ENCODE data around the gene SLC22A14.

The SLC22A14 gene

DNA sequence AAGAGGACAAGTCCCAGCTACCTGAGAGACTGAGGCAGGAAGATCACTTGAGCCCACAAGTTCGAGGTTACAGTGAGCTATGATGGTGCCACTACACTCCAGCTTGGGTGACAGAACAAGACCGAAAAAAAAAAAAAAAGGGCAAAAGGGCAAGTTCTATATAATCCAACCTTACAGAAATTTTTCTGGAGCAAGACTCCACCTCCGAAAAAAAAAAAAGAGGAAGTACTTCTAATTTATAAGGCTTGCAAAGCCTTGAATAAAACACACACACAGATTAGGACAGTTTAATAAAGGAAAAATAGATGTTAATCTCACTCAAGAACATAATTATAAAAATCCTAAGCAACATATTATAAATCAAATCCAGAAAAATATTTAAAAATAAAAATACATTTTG lies 50.1 kb downstream of the SLC22A14 start:
- DNase-seq (ENCODE audit: low read depth): no peak
- H3K4me3 ChIP-seq (ENCODE audit: low read depth, low read length): no peak overlapping the region

DNA sequence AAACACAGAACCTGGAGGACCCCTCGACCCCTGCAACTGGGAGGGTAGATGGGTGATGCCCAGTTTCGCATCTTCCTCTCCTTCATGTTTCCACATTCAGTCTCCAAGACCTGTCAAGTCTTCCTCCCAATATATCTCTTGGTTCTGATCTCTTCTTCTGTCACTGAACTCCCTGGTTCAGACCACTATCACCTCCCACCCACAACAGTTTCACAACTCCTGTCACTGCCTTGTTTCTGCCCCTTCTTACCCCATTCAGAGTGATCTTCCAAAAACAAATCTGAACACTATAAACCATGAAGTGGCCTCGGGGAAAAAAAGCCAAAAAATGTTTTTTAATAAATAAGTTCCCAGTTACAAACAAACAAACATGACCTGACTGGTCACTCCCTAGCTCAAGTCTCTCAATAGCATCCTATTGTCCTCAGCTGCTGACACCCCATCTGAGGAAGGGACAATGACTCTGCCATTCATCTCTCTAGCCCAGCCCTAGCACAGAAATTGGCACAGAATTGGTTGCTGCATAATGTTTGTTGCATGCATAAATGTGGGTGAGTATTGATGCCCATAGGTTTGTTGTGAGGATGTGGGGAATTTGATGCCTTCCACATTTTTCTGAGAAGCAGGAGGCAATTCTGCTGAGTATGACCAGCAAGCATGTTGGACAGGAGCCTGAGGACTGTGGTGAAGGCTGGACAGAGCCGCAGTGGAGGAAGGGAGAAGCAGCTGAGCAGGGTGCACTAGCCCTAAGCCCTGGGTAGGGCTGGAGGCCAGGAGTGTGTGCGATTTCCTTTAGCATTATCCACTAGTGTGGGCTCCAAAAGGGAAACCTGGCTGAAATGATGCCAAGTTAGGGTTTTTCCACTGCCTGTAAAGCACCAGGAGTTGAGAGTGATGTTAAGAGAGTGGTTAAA lies 52.3 kb downstream of the SLC22A14 start:
- peak; percentile 33 for DNase-seq (ENCODE audit: low read depth)
- H3K4me3 ChIP-seq (ENCODE audit: low read depth, low read length): no peak overlapping the region

DNA sequence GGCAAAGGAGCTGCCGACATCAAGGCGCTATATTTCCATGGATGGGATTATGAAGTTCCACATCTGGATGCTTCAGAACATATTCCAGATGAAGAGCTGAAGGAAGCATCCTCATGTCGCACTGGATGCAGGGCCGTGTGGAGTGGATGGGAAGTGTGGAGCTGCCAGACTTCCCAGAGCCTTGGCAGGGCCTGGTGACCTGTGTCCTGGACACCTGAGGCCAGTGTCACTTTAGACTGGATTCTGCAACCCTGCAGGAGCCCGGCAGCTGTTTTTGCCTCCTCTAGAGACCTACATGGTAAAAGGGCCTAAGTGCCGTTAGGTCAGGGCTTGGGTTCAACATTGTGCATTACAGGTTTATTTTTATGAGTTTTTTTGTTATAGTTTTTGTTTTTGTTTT lies 53.2 kb downstream of the SLC22A14 start:
- DNase-seq (ENCODE audit: low read depth): no peak
- no peak overlapping the region for H3K4me3 ChIP-seq (ENCODE audit: low read depth, low read length)

DNA sequence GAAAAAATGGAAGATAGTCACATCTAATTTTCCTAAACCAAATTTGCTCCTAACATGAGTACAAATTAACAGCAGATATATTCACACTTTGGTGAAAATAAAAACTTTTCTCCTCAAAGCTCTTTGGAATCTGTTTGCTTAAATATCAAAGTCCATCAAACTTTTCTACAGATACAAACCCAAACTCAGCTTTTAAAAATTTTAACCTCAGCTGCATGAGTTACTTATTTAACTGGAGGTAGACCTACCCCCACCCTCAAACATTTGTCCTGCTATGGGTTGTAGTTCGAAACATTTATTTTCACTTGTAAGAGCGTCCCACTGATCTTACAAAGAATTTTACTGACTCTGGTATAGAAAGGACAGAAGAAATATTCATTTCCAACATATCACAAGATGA lies 55.6 kb downstream of the SLC22A14 start:
- no peak for DNase-seq (ENCODE audit: low read depth)

DNA sequence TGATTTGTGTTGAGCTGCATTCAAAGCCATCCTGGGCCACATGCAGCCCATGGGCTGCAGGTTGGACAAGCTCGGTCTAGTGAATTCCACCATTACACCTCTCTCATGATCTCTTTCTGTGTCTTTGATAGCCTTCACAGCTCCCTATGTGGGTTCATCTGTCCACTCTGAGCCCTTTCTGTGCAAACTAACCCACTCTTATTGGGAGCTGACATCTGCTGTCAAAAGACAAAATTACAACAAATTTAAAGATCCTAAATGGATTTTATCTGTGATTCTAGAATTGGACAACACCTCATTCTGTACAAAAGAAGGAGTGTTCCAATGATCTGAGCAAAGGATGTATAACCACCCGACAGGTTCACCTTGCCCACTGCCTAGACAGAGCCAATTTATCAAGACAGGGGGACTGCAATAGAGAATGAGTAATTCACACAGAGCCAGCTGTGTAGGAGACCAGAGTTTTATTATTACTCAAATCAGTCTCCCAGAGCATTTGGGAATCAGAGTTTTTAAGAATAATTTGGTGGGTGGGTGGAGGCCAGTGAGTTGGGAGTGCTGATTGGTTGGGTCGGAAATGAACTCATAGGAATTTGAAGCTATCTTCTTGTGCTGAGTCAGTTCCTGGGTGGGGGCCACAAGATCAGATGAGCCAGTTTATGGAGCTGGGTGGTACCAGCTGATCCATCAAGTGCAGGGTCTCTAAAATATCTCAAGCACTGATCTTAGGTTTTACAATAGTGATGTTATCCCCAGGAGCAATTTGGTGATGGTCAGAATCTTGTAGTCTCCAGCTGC lies 61.9 kb downstream of the SLC22A14 start:
- no peak overlapping the region for H3K4me3 ChIP-seq (ENCODE audit: low read depth, low read length)
- no peak for DNase-seq (ENCODE audit: low read depth)

More for the DNA sequence above, 55.6 kb downstream of the SLC22A14 start:
- H3K4me3 ChIP-seq (ENCODE audit: low read depth, low read length): no peak overlapping the region

DNA sequence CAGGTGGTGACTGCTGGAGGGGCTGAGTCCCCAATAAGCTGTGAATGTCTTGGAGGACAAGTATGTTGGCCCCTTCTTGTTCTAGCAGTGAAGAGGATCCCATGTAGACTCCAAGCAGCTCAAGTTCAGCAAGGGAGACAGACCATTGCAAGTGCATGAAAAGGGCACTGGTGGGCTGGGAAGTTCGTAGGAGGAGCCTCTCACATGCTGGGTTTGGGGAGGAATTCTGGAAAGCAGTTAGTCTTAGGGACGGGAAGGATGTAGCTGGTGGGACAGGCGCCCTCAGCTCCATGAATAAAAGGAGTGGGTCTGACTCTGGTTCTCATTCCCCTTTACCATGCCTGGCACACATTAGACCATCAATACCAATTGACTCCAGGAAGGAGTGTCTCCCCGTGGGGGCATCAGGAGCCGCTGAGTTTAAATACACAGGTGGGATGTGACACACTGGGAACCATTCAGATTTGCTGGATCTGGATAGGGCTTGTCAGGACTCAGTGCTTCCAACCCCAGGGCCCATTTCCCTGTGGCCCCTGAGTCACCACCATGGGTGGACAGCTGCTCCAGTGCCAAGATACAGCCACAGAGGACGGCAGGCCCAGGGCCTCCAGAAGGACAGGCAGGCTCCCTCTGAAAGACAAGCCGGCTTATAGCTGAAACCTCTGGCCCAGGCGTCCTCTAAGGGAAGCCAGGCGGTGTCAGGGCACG lies 63.9 kb downstream of the SLC22A14 start:
- H3K4me3 ChIP-seq (ENCODE audit: low read depth, low read length): peak overlapping the region; percentile 74
- no peak for DNase-seq (ENCODE audit: low read depth)

DNA sequence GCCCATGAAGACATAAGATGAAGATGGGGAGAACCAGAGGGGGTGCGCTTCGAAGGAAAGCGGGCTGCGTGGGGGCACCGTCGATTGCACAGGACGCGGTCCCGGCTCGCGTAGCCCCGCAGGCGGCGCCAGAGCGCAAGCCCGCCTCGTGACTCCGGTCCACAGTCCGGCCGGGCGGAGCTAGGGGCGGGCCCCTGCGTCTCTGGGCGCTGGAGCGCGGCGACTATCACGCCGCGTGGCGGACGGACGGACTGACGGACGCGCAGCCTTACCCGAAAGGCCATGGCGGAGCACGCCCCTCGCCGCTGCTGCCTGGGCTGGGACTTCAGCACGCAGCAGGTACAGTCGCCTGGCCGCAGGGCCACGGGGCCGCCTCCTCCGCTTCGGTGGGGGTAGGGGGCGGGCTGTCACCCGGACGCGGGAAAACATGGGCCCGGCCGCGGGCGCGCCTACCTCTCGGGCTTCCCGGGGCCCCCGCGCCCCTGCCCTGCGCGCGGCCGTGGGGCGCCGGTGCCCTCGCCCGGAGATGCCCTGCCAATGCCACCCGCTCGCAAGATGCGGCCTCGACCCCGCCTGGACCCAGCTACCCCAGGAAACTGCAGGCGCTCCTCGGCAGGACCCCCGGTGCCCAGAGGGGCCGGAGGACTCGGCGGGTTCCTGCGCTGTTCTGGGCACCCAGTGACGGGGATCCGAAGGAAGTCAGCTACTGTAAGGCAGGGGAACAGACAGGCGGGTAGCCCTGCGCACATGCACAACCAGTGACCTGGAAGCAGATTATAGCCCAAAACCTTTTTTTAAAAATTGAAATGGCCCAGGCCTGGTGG lies 64.7 kb downstream of the SLC22A14 start, which contains the start of gene XYLB:
TSS of gene XYLB (plus strand) at position 199 of the 824 bp plus-strand sequence. CDS start at position 283, 84 bp downstream.
- DNase-seq (ENCODE audit: low read depth): peak; percentile 30
- peak within 1 kb of the TSS; percentile 74 for H3K4me3 ChIP-seq (ENCODE audit: low read depth, low read length)

DNA sequence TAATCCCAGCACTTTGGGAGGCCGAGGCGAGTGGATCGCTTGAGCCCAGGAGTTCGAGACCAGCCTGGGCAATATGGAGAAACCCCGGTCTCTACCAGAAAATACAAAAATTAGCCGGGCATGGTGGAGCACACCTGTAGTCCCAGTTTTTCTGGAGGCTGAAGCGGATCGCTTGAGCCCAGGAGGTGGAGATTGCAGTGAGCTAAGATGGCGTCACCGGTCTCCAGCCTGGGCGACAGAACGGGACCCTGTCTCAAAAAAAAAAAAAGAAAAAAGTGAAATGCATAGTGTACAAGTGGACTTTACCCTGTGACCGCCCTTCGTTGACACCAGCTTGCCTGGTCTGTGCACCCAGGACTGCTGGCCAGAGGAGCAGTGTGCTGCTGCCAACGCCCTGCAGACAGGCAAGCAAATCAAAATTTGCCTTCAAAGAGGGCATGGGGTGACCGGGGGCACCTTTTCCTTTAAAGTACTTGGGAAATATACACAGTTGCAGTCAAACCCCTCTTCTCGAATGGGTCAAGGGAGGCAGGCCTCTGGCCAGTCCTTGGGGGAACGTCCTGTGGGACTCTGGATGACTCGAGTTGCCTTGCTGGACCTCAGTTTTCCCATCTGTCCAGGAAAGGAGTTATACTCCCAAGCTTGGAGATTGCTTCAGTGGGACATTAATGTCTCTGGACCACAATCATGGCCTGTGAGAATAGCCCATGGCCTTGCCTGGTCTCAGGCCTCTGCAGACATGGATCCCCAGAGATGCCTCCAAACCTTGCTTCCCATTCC lies 65.5 kb downstream of the SLC22A14 start:
- DNase-seq (ENCODE audit: low read depth): no peak
- H3K4me3 ChIP-seq (ENCODE audit: low read depth, low read length): peak overlapping the region; percentile 74

DNA sequence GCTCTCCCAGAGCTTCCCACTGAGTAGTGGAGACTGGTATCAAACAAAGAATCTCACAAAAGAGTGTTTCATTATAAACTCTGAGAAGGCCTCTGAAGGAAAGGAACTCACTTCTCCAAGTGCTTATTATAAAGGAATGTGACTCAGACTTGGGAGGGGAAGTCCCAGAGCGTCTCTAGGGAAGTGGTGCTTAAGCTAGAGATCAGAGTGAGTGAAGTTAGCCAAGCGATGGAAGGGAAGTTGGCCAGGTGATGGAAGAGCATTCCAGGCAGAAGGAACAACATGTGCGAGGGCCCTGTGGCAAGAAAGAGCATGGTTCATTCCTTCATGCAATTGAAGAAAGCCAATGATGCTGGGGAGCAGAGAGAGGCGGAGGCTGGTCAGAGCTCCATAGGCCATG lies 66.8 kb downstream of the SLC22A14 start:
- no peak overlapping the region for H3K4me3 ChIP-seq (ENCODE audit: low read depth, low read length)
- no peak for DNase-seq (ENCODE audit: low read depth)

DNA sequence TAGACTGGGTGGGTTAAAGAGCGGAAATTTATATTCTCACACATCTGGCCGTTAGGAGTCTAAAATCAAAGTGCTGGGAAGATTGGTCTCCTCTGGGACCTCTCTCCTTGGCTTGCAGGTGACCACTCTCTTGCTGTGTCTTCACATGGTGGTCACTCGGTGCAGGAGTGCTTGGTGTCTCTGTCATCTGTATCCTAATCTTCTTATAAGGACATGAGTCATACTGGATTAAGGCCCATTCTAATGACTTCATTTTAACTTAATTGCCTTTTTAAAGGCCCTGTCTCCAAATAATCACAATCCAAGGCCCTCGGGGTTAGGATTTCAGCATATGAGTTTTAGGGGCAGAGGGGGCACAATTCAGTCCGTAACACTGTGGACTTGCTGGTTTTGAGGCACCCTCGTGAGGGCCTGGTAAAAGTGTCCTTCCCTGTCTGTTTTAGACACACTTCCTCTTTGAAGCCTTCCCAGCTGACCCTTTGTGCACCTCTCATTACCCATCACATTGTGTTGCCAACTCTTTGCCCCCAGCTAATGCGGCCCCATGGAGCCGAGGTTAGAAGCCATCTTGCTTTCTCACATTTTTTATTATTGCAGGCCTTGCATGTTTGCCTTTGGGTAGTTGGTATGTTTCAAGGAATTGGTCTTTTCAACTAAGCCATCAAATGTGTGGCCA lies 67.7 kb downstream of the SLC22A14 start:
- no peak for DNase-seq (ENCODE audit: low read depth)
- H3K4me3 ChIP-seq (ENCODE audit: low read depth, low read length): no peak overlapping the region

DNA sequence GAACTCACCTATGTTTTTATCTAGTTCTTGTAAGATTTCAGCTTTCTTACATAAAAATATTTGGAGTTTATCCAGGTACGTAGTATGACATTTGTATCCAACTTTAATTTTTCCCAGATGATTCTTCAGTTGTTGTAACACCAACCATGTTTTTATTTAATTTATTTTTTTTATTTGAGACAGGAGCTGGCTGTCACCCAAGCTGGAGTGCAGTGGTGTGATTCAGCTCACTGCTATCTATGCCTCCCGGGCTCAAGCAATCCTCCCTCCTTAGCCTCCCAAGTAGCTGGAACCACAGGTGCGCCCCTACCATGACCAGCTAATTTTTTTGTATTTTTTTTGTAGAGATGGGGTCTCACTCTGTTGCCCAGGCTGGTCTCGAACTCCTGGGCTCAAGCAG lies 71.1 kb downstream of the SLC22A14 start:
- no peak overlapping the region for H3K4me3 ChIP-seq (ENCODE audit: low read depth, low read length)
- no peak for DNase-seq (ENCODE audit: low read depth)

DNA sequence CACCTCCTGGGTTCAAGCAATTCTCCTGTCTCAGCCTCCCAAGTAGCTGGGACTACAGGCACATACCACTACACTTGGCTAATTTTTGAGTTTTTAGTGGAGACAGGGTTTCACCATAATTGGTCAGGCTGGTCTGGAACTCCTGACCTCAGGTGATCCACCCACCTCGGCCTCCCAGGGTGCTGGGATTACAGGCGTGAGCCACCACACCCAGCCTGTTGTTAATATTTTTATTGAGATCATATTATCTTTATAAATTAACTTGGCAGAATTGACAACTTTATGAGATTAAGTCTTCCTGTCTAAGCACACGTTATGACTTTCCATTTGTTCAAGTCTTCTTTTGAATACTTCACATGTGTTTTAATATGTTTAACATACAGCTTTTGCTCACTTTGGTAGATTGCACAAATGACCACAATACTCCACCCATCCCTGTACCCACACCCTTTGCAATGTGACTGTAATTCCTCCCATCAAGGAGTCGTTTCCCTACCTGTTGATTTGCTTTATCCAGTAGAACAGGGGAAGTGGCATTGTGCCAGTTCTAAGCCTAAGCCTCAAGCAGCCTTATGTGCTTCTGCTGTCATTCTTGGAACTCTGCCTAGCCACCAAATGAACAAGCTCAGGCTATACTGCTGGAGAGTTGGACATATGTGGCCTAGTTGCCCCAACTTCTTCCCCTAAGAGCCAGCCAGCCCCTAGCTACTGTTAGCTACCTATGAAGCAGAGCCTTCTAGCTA lies 72.7 kb downstream of the SLC22A14 start:
- peak; percentile 57 for DNase-seq (ENCODE audit: low read depth)
- H3K4me3 ChIP-seq (ENCODE audit: low read depth, low read length): no peak overlapping the region

DNA sequence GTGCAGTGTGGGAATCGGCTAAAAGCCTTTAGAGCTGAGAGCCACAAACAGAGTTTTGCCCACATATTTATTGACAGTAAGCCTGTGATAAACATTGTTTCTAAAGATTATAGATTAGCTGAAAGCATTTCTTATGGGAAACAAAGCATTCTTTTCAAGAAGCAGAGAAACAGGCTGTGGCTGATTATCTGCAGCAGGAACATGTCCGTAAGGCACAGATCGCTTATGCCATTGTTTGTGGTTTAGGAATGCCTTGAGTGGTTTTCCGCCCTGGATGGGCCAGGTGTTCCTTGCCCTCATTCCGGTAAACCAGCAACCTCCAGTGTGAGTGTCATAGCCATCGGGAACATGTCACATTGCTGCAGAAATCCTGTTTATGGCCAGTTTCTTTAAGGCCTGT lies 76.9 kb downstream of the SLC22A14 start:
- H3K4me3 ChIP-seq (ENCODE audit: low read depth, low read length): no peak overlapping the region
- DNase-seq (ENCODE audit: low read depth): no peak

DNA sequence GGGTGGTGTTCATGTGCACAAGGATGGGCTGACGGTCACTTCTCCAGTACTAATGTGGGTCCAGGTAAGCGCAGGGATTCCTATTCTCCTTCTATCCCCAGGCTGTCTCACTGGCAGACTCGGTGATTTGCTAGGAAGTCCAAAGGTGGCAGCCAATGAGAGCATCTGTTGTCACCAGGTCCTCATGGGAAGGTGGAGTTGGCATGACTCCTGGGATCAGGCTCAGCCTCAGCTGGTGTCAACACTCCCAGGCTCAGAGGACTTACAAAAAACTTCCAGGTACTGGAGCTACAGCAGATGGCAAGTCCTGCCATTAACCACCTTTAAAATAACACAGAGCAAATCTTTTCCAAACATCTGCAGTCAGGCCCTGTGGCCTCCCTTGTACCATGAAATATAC lies 78.3 kb downstream of the SLC22A14 start:
- no peak overlapping the region for H3K4me3 ChIP-seq (ENCODE audit: low read depth, low read length)
- no peak for DNase-seq (ENCODE audit: low read depth)

DNA sequence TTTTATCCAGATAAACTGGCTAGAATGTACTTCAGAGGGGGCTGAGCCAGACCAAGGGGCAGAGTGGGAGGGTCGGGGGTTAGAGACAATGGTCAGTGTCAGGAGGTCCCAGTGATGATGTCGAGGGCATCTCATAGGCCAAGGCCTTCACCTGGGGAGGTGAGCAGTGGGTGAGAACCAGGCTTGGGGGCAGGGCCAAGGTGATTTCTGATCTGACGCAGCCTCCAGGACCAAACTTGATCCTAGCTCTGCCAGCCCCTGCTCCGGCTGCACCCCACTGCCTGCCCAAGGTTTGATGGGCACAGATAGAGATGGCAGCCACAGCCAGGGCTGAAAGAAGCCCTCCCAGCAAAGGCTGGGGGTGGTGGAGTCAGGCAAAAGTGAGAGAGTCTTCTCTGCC lies 79.4 kb downstream of the SLC22A14 start:
- DNase-seq (ENCODE audit: low read depth): no peak
- H3K4me3 ChIP-seq (ENCODE audit: low read depth, low read length): no peak overlapping the region

DNA sequence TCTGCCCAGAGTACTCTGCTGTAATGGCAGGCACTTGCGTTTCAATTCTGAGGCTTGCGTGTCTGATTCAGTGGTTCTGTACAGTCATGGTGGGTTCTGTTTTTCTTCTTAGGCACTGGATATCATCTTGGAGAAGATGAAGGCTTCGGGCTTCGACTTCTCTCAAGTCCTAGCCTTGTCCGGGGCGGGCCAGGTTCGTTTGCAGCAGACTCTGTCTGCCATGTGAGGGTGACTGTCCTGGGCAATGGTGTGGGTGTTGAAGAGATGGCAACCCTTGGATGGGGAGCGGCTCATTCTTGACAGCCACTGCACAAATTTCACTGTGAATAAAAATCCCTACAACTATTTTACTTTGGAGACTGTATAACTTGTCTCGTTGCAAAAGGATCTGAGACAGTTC lies 80.7 kb downstream of the SLC22A14 start:
- H3K4me3 ChIP-seq (ENCODE audit: low read depth, low read length): no peak overlapping the region
- DNase-seq (ENCODE audit: low read depth): no peak

DNA sequence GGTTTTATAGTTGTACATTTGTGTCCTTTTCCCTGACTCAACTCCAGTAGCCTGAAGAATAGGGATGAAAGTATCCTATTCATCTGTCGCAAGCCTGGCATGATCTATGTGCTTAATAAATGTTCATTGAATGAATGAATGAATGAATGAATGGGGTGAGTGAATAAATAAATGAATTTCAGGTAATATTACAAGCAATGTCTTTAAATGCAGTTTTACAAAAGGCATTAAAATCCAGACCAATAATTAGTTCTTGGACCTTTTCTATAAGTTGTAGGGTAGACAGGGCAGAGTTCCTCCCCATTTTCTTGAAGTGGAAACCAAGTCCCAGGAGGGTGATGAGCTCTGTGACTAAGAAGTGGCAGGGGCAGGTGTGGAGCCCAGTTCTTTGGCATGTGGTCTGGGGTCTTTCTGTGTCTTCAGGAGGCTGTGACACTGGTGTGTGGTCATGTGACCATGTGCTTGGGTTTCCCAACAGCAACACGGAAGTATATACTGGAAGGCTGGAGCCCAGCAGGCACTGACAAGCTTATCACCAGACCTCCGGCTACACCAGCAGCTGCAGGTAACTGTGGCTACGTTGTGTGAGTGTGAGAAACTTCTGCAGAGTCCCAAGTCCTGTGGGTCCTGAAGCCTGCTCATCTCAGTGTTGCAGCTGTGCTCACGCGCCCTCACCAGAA lies 82.8 kb downstream of the SLC22A14 start:
- DNase-seq (ENCODE audit: low read depth): no peak
- no peak overlapping the region for H3K4me3 ChIP-seq (ENCODE audit: low read depth, low read length)

All from skeletal muscle cell (primary cell).